CD4-positive, alpha-beta T cell (primary cell): Measurements from ENCODE around the gene ZNF614. TPM values are rescaled to one million over a fixed set of nuclear protein-coding genes. Genes with fewer than 3 reads are reported as not detected.
"Not testable (repeated sequence)": the region's sequence is repeated elsewhere in the genome, so short reads cannot be mapped to it uniquely, and the experiment has no call there.

Source experiments
- ATAC-seq: fragments of 200-7000 bp; cut with Tn5 transposase; one replicate; pipeline ENCODE4 v1.10.0; 2022; ENCODE audit warnings: mild to moderate bottlenecking; ENCODE audit not compliant: poor library complexity
- CTCF ChIA-PET: fragments of 350-600 bp; sonication (Branson Sonifier 250); formaldehyde crosslinking; loops from one replicate; lab custom pipeline; 2021; ENCODE audit warnings: antibody characterized with exemption, inconsistent platforms; lab: Charles Lee
- POLR2A ChIA-PET: fragments of 350-600 bp; sonication (Branson Sonifier 250); formaldehyde crosslinking; loops from one replicate; lab custom pipeline; 2021; ENCODE audit warnings: antibody characterized with exemption, inconsistent platforms; lab: Charles Lee
- DNase-seq, 14 experiments: peaks; one replicate each; pipeline ENCODE4 v3.0.0-alpha.2; 2013 to 2020; ENCODE audit warnings: mixed read lengths in 2 of 14
- H3K27ac ChIP-seq, 2 donors: one replicate each; pipeline versions ENCODE4 v1.5.1 to v1.7.0; 2013; ENCODE audit warnings: low read length in 2 of 2, low read depth in 1 of 2, mild to moderate bottlenecking in 1 of 2
- H3K27me3 ChIP-seq, 2 experiments: 1 replicate in 1 of 2; 2 replicates in 1 of 2; pipeline versions ENCODE4 v1.6.1 to v1.7.0; 2013; ENCODE audit warnings: low read length in 2 of 2, control low read depth in 1 of 2, mild to moderate bottlenecking in 1 of 2, moderate library complexity in 1 of 2; ENCODE audit not compliant: insufficient read depth in 2 of 2, control insufficient read depth in 1 of 2
- H3K36me3 ChIP-seq: one replicate; pipeline ENCODE4 v1.6.1; 2013; ENCODE audit warnings: low read length, control low read depth; ENCODE audit not compliant: insufficient read depth
- H3K4me1 ChIP-seq: one replicate; pipeline ENCODE4 v1.6.1; 2013; ENCODE audit warnings: low read length, control low read depth; ENCODE audit not compliant: insufficient read depth
- H3K4me3 ChIP-seq: one replicate; pipeline ENCODE4 v1.5.1; 2013; ENCODE audit warnings: mild to moderate bottlenecking, low read length, moderate library complexity
- H3K9me3 ChIP-seq, 2 experiments: 1 replicate in 1 of 2; 2 replicates in 1 of 2; pipeline versions ENCODE4 v1.6.1 to v1.7.0; 2013; ENCODE audit warnings: low read length in 2 of 2, mild to moderate bottlenecking in 2 of 2, control low read depth in 1 of 2, moderate library complexity in 1 of 2; ENCODE audit not compliant: control insufficient read depth in 1 of 2, insufficient read depth in 1 of 2
- H3K27ac Mint-ChIP-seq: one replicate; pipeline ENCODE4 v1.8.0; 2020; ENCODE audit warnings: mixed read lengths
- H3K27me3 Mint-ChIP-seq: one replicate; pipeline ENCODE4 v1.8.0; 2021; ENCODE audit warnings: mixed read lengths
- H3K36me3 Mint-ChIP-seq: one replicate; pipeline ENCODE4 v1.8.0; 2021; ENCODE audit warnings: low read depth, mixed read lengths
- H3K4me1 Mint-ChIP-seq: one replicate; pipeline ENCODE4 v1.8.0; 2021; ENCODE audit warnings: low read depth, mixed read lengths
- H3K4me3 Mint-ChIP-seq: one replicate; pipeline ENCODE4 v1.8.0; 2020; ENCODE audit warnings: mild to moderate bottlenecking, mixed read lengths
- H3K9me3 Mint-ChIP-seq: one replicate; pipeline ENCODE4 v1.8.0; 2020; ENCODE audit warnings: mixed read lengths
- intact Hi-C, 2 experiments: fragments of 100-400 bp; cut with DNase I in 1 of 2; cut with micrococcal nuclease in 1 of 2; formaldehyde crosslinking; loops; one replicate each; pipeline versions ENCODE4 v1.15.1 to v1.9.0; 2023 to 2025; cut with DNase I, micrococcal nuclease
- total RNA-seq, 174 experiments: library from RNA in 2 of 174; stranded (reverse) in 2 of 174; gene quantifications; one replicate each; pipeline ENCODE4 v1.2.3 and lab custom pipeline; 2021 to 2026
- TF ChIP-seq, protein P1 (sequence below): fragments of 200-600 bp; IDR thresholded peaks from one replicate; pipeline ENCODE4 v1.8.0; 2022; ENCODE audit warnings: antibody characterized with exemption, mild to moderate bottlenecking

ZNF614 gene
- total RNA-seq, 2 experiments from 2014 or later: 9.7 to 10.5 TPM

GRCh38 chr19:51976852-51977251 lies 51.3 kb downstream of the ZNF614 start:
- no peak overlapping the region for H3K4me3 ChIP-seq
- H3K4me1 Mint-ChIP-seq: no peaks in the 10 kb centered on the region
- peaks cover 100% of the 10 kb centered on the region for H3K36me3 Mint-ChIP-seq
- no peaks in the 10 kb centered on the region for H3K27me3 ChIP-seq
- no peak overlapping the region for H3K4me3 Mint-ChIP-seq
- CTCF ChIA-PET: no interaction called here
- POLR2A ChIA-PET: no interaction called here
- TF ChIP-seq, protein P1, sequence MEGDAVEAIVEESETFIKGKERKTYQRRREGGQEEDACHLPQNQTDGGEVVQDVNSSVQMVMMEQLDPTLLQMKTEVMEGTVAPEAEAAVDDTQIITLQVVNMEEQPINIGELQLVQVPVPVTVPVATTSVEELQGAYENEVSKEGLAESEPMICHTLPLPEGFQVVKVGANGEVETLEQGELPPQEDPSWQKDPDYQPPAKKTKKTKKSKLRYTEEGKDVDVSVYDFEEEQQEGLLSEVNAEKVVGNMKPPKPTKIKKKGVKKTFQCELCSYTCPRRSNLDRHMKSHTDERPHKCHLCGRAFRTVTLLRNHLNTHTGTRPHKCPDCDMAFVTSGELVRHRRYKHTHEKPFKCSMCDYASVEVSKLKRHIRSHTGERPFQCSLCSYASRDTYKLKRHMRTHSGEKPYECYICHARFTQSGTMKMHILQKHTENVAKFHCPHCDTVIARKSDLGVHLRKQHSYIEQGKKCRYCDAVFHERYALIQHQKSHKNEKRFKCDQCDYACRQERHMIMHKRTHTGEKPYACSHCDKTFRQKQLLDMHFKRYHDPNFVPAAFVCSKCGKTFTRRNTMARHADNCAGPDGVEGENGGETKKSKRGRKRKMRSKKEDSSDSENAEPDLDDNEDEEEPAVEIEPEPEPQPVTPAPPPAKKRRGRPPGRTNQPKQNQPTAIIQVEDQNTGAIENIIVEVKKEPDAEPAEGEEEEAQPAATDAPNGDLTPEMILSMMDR: no peak
- peaks cover 54 to 100% of the 10 kb centered on the region in 2 experiments for H3K9me3 ChIP-seq
- DNase-seq (no peak), ATAC-seq (no peak)
- intact Hi-C loops: no loop called here
- peaks cover 14% of the 10 kb centered on the region for H3K9me3 Mint-ChIP-seq
- H3K36me3 ChIP-seq: peaks cover 64% of the 10 kb centered on the region
- H3K27ac Mint-ChIP-seq: no peak overlapping the region
- H3K4me1 ChIP-seq: no peaks in the 10 kb centered on the region
- no peaks in the 10 kb centered on the region for H3K27me3 Mint-ChIP-seq
- H3K27ac ChIP-seq: no peak overlapping the region

- H3K9me3 Mint-ChIP-seq: peaks cover 20% of the 10 kb centered on the region
- H3K4me3 ChIP-seq, H3K27ac Mint-ChIP-seq, H3K27me3 Mint-ChIP-seq, CTCF ChIA-PET, ATAC-seq, H3K4me1 ChIP-seq, intact Hi-C loops, H3K4me1 Mint-ChIP-seq, POLR2A ChIA-PET, DNase-seq, H3K27ac ChIP-seq, H3K27me3 ChIP-seq, H3K4me3 Mint-ChIP-seq: not testable (repeated sequence)
- Histone ChIP-seq H3K36me3 (peaks cover 66% of the 10 kb centered on the region), H3K9me3 (peaks cover 54 to 100% of the 10 kb centered on the region in 2 experiments)
- H3K36me3 Mint-ChIP-seq: peaks cover 100% of the 10 kb centered on the region
These were observed 52.4 kb downstream of the ZNF614 start for GRCh38 chr19:51975787-51976186.

DNA sequence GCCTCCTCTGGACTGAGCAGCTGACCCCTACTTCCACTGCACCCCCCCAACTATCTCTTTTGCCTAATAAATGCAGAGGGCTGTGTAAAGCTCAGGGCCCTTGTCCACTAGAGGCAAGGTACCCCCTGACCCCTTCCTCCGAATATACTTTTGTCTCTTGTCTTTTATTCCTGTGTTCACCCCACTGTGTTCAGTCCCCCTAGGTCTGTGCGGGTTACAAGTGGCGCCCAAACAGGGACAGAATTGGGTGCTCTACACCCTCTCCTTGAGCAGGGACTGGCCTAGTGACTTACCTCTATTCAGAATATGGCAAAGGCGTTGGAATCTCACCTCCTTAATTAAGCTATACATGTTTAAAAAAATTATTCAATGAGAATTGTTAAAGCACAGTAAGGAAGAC lies 56.6 kb downstream of the ZNF614 start:
- Histone ChIP-seq H3K9me3 (peaks cover 62 to 99% of the 10 kb centered on the region in 2 experiments), H3K4me3 (no peak overlapping the region), H3K27ac (no peak overlapping the region), H3K36me3 (peaks cover 83% of the 10 kb centered on the region), H3K27me3 (no peaks in the 10 kb centered on the region), H3K4me1 (no peaks in the 10 kb centered on the region)
- ChIA-PET POLR2A (no interaction called here), CTCF (no interaction called here)
- peaks cover 14% of the 10 kb centered on the region for H3K9me3 Mint-ChIP-seq
- ATAC-seq (no peak), DNase-seq (peak in 5 of 14 experiments; percentile 8 to 39 (median 16))
- H3K27me3 Mint-ChIP-seq: no peaks in the 10 kb centered on the region
- no peak overlapping the region for H3K4me3 Mint-ChIP-seq
- no peaks in the 10 kb centered on the region for H3K4me1 Mint-ChIP-seq
- H3K27ac Mint-ChIP-seq: no peak overlapping the region
- intact Hi-C loops: no loop called here
- TF ChIP-seq, protein P1: no peak
- H3K36me3 Mint-ChIP-seq: peaks cover 97% of the 10 kb centered on the region

- no peaks in the 10 kb centered on the region for H3K27me3 ChIP-seq
- DNase-seq (no peak), ATAC-seq (no peak)
- Mint-ChIP-seq H3K36me3 (peaks cover 97% of the 10 kb centered on the region), H3K27ac (no peak overlapping the region), H3K9me3 (peaks cover 14% of the 10 kb centered on the region), H3K4me1 (no peaks in the 10 kb centered on the region), H3K27me3 (no peaks in the 10 kb centered on the region), H3K4me3 (no peak overlapping the region)
- H3K36me3 ChIP-seq: peaks cover 92% of the 10 kb centered on the region
- H3K4me1 ChIP-seq: no peaks in the 10 kb centered on the region
- CTCF ChIA-PET: no interaction called here
- H3K27ac ChIP-seq: no peak overlapping the region
- POLR2A ChIA-PET: interaction anchor here (0.6 kb wide), 1 partner anchor 11 kb away, joined by 3 read pairs; no protein-coding TSS in a partner anchor
- peaks cover 61 to 99% of the 10 kb centered on the region in 2 experiments for H3K9me3 ChIP-seq
- TF ChIP-seq, protein P1: no peak
- intact Hi-C loops: no loop called here
- H3K4me3 ChIP-seq: no peak overlapping the region
These were observed 57.5 kb downstream of the ZNF614 start for GRCh38 chr19:51970718-51971117.
